SU-DHL-6 (cell line): ENCODE measurements around the gene MRO.

Experiments used
- H2AFZ ChIP-seq: fragments of 200-600 bp; sonication (generic); 2 replicates; pipeline ENCODE4 v1.6.1; 2014; ENCODE audit warnings: low read depth, mild to moderate bottlenecking, moderate library complexity, mixed read lengths, antibody characterized with exemption, low read length; ENCODE audit not compliant: severe bottlenecking
- H3F3A ChIP-seq: fragments of 200-600 bp; shearing (Covaris generic); 2 replicates; pipeline ENCODE4 v1.6.0; 2016; ENCODE audit warnings: antibody characterized with exemption, mild to moderate bottlenecking; ENCODE audit not compliant: insufficient read depth
- H3K27ac ChIP-seq: fragments of 200-600 bp; sonication (generic); 2 replicates; pipeline ENCODE4 v1.5.1; 2016; ENCODE audit warnings: low read depth, mild to moderate bottlenecking, low read length, moderate library complexity, mixed read lengths
- H3K27me3 ChIP-seq: fragments of 200-600 bp; sonication (generic), shearing (Covaris generic); 2 replicates; pipeline ENCODE4 v1.6.0; 2014; ENCODE audit warnings: mild to moderate bottlenecking, low read length
- H3K36me3 ChIP-seq: fragments of 200-600 bp; sonication (generic); 2 replicates; pipeline ENCODE4 v1.6.1; 2014; ENCODE audit warnings: mild to moderate bottlenecking, low read length, mixed read lengths
- H3K4me2 ChIP-seq: fragments of 300-600, 200-600 bp; shearing (Covaris generic), sonication (generic); 2 replicates; pipeline ENCODE4 v1.6.0; 2014; ENCODE audit warnings: low read length, low read depth, mild to moderate bottlenecking; ENCODE audit not compliant: poor library complexity, severe bottlenecking
- H3K4me3 ChIP-seq: fragments of 200-600 bp; sonication (generic); 2 replicates; pipeline ENCODE4 v1.5.1; 2014; ENCODE audit warnings: antibody characterized with exemption, low read length, mild to moderate bottlenecking, mixed read lengths; ENCODE audit not compliant: insufficient read depth, poor library complexity, severe bottlenecking
- H3K79me2 ChIP-seq: fragments of 200-600 bp; sonication (generic); 2 replicates; pipeline ENCODE4 v1.6.1; 2014; ENCODE audit warnings: mild to moderate bottlenecking, low read length, moderate library complexity; ENCODE audit not compliant: insufficient read depth
- H3K9ac ChIP-seq: fragments of 200-600 bp; sonication (generic); 2 replicates; pipeline ENCODE4 v1.7.0; 2014; ENCODE audit warnings: mild to moderate bottlenecking, low read length
- H3K9me2 ChIP-seq: fragments of 200-600 bp; sonication (generic); replicated peaks from 2 replicates; pipeline ENCODE4 v1.6.1; 2014; ENCODE audit warnings: low read length; ENCODE audit not compliant: insufficient read depth
- H3K9me3 ChIP-seq: fragments of 200-600 bp; sonication (generic); 2 replicates; pipeline ENCODE4 v1.6.1; 2014; ENCODE audit warnings: low read length, mixed read lengths; ENCODE audit not compliant: insufficient read depth
- H4K20me1 ChIP-seq: fragments of 200-600 bp; sonication (generic); 2 replicates; pipeline ENCODE4 v1.6.1; 2014; ENCODE audit warnings: low read depth, mild to moderate bottlenecking, antibody characterized with exemption, low read length, moderate library complexity, mixed read lengths
- CTCF ChIP-seq: fragments of 200-600 bp; sonication (generic); IDR thresholded peaks from one replicate; pipeline ENCODE4 v1.5.1; 2017; ENCODE audit warnings: antibody characterized with exemption, mild to moderate bottlenecking, low read length, moderate library complexity; ENCODE audit not compliant: insufficient read depth, poor library complexity, severe bottlenecking
- EZH2phosphoT487 ChIP-seq: fragments of 200-600 bp; sonication (generic), shearing (Covaris generic); conservative IDR thresholded peaks from 2 replicates; pipeline ENCODE4 v1.6.1; 2018; ENCODE audit warnings: mild to moderate bottlenecking, antibody characterized with exemption, low read length, moderate library complexity, mixed read lengths

MRO gene

GRCh38 chr18:50749421-50749820 is 70.4 kb downstream of the MRO start:
- Histone ChIP-seq H3K9me2 (no peaks in the 10 kb centered on the region), H3K27me3 (no peaks in the 10 kb centered on the region), H3K27ac (no peak overlapping the region)

GRCh38 chr18:50748243-50749229 is 71.3 kb downstream of the MRO start:
- no peak for TF ChIP-seq CTCF
- TF ChIP-seq EZH2phosphoT487, result no peak

More at GRCh38 chr18:50749421-50749820, 70.4 kb downstream of the MRO start:
- H4K20me1 ChIP-seq, result no peaks in the 10 kb centered on the region
- no peaks in the 10 kb centered on the region for H3K79me2 ChIP-seq
- H3K4me3 ChIP-seq, result no peak overlapping the region
- TF ChIP-seq EZH2phosphoT487 (no peak), CTCF (no peak)
- H3F3A ChIP-seq, result no peaks in the 10 kb centered on the region
- no peaks in the 10 kb centered on the region for H3K36me3 ChIP-seq
- no peak overlapping the region for H2AFZ ChIP-seq
- H3K9me3 ChIP-seq, result no peaks in the 10 kb centered on the region
- H3K9ac ChIP-seq, result no peak overlapping the region
- H3K4me2 ChIP-seq, result no peak overlapping the region

GRCh38 chr18:50747849-50748242 is 72.0 kb downstream of the MRO start:
- Histone ChIP-seq H3K27me3 (no peaks in the 10 kb centered on the region), H3K4me3 (no peak overlapping the region), H4K20me1 (no peaks in the 10 kb centered on the region), H3K27ac (no peak overlapping the region), H2AFZ (no peak overlapping the region), H3K36me3 (no peaks in the 10 kb centered on the region), H3K9me3 (no peaks in the 10 kb centered on the region), H3K9me2 (no peaks in the 10 kb centered on the region), H3F3A (no peaks in the 10 kb centered on the region), H3K9ac (no peak overlapping the region), H3K79me2 (no peaks in the 10 kb centered on the region), H3K4me2 (no peak overlapping the region)
- TF ChIP-seq CTCF (no peak), EZH2phosphoT487 (no peak)

More at GRCh38 chr18:50748243-50749229, 71.3 kb downstream of the MRO start:
- Histone ChIP-seq H3K9me2 (no peaks in the 10 kb centered on the region), H3K79me2 (no peaks in the 10 kb centered on the region), H3F3A (no peaks in the 10 kb centered on the region), H3K9me3 (no peaks in the 10 kb centered on the region), H3K27ac (no peak overlapping the region), H4K20me1 (no peaks in the 10 kb centered on the region), H2AFZ (no peak overlapping the region), H3K27me3 (no peaks in the 10 kb centered on the region), H3K4me2 (no peak overlapping the region), H3K9ac (no peak overlapping the region), H3K36me3 (no peaks in the 10 kb centered on the region), H3K4me3 (no peak overlapping the region)
